BLaER1 treated with 17β-estradiol and CSF1 and Interleukin-3, amounts not matched to agents 10 nM and 100 nM (cell line): ENCODE results near the gene SOCS3.
A peak's percentile ranks its signal among the peaks of the same experiment; 100 is the strongest.

ENCODE experiments used
- H3K27ac ChIP-seq, 11 experiments: shearing (Covaris generic); formaldehyde crosslinking; 2 replicates each; pipeline ENCODE4 v1.8.1; 2022
- H3K27me3 ChIP-seq, 11 experiments: shearing (Covaris generic); formaldehyde crosslinking; 2 replicates each; pipeline ENCODE4 v1.8.1; 2022
- H3K36me3 ChIP-seq, 11 experiments: shearing (Covaris generic); formaldehyde crosslinking; 2 replicates each; pipeline ENCODE4 v1.8.1; 2022
- H3K4me1 ChIP-seq, 10 experiments: shearing (Covaris generic); formaldehyde crosslinking; 2 replicates each; pipeline ENCODE4 v1.8.1; 2022
- H3K4me2 ChIP-seq, 11 experiments: shearing (Covaris generic); formaldehyde crosslinking; 2 replicates each; pipeline ENCODE4 v1.8.1; 2022
- H3K4me3 ChIP-seq, 10 experiments: shearing (Covaris generic); formaldehyde crosslinking; 2 replicates each; pipeline ENCODE4 v1.8.1; 2022
- H3K9ac ChIP-seq, 11 experiments: shearing (Covaris generic); formaldehyde crosslinking; 2 replicates each; pipeline ENCODE4 v1.8.1; 2022
- H3K9me3 ChIP-seq, 11 experiments: shearing (Covaris generic); formaldehyde crosslinking; replicated peaks in 1 of 11; 2 replicates each; pipeline ENCODE4 v1.8.1; 2022
- H4K20me1 ChIP-seq, 11 experiments: shearing (Covaris generic); formaldehyde crosslinking; 2 replicates each; pipeline ENCODE4 v1.8.1; 2022
- Cebpa-rat ChIP-seq, 11 experiments: shearing (Covaris generic); IDR thresholded peaks; 2 replicates each; pipeline ENCODE4 v1.8.1; 2022

SOCS3 gene

GRCh38 chr17:78348055-78348770 is 11.7 kb downstream of the SOCS3 start:
- peak overlapping the region in 1 of 11 experiments; percentile 25; a peak in 2 of 22 replicates for H3K27ac ChIP-seq

GRCh38 chr17:78347453-78347852 is 12.4 kb downstream of the SOCS3 start:
- Histone ChIP-seq H3K4me2 (peak overlapping the region in 5 of 11 experiments; percentile 7 to 100 (median 39); a peak in 7 of 22 replicates), H3K27ac (no peak overlapping the region; a peak in 1 of 22 replicates), H4K20me1 (peaks cover 0 to under 1% (median 0%) of the 10 kb centered on the region in 11 experiments; a peak in 2 of 22 replicates), H3K36me3 (no peaks in the 10 kb centered on the region), H3K4me3 (no peak overlapping the region), H3K9ac (0 out of 22 replicates have a peak overlapping the region, but pooled peaks of 1 of the 11 experiments have one; percentile 9), H3K9me3 (peaks cover 0 to 8% (median 0%) of the 10 kb centered on the region in 11 experiments; a peak in 3 of 22 replicates), H3K27me3 (peaks cover 0 to 21% (median 17%) of the 10 kb centered on the region in 11 experiments; a peak in 18 of 22 replicates), H3K4me1 (peaks cover 47 to 99% (median 53%) of the 10 kb centered on the region in 10 experiments)
- no peak for TF ChIP-seq Cebpa-rat (IDR thresholded peaks at IDR 0.05)

More at GRCh38 chr17:78348055-78348770, 11.7 kb downstream of the SOCS3 start:
- Histone ChIP-seq H3K36me3 (no peaks in the 10 kb centered on the region), H4K20me1 (no peaks in the 10 kb centered on the region; a peak in 1 of 22 replicates), H3K4me3 (no peak overlapping the region), H3K4me1 (peaks cover 44 to 97% (median 51%) of the 10 kb centered on the region in 10 experiments), H3K27me3 (peaks cover 0 to 15% (median 11%) of the 10 kb centered on the region in 11 experiments; a peak in 18 of 22 replicates), H3K9me3 (peaks cover 0 to 8% (median 0%) of the 10 kb centered on the region in 11 experiments; a peak in 3 of 22 replicates), H3K4me2 (peak overlapping the region in 5 of 11 experiments; percentile 7 to 100 (median 39); a peak in 7 of 22 replicates), H3K9ac (peak overlapping the region in 1 of 11 experiments; percentile 9; a peak in 1 of 22 replicates)
- TF ChIP-seq Cebpa-rat (IDR thresholded peaks at IDR 0.05) = no peak

GRCh38 chr17:78346605-78347250 is 13.1 kb downstream of the SOCS3 start:
- Histone ChIP-seq H3K4me3 (no peak overlapping the region), H3K27me3 (peaks cover 0 to 28% (median 24%) of the 10 kb centered on the region in 11 experiments; a peak in 18 of 22 replicates), H3K4me2 (peak overlapping the region in 4 of 11 experiments; percentile 4 to 98 (median 26); a peak in 3 of 22 replicates), H3K4me1 (peaks cover 46 to 98% (median 52%) of the 10 kb centered on the region in 10 experiments), H3K9ac (no peak overlapping the region), H3K36me3 (no peaks in the 10 kb centered on the region), H3K27ac (no peak overlapping the region), H4K20me1 (peaks cover 0 to 6% (median 0%) of the 10 kb centered on the region in 11 experiments; a peak in 2 of 22 replicates), H3K9me3 (peaks cover 0 to 8% (median 0%) of the 10 kb centered on the region in 11 experiments; a peak in 3 of 22 replicates)
- TF ChIP-seq Cebpa-rat (IDR thresholded peaks at IDR 0.05) = no peak

- H4K20me1 ChIP-seq = peaks cover 0 to 10% (median 0%) of the 10 kb centered on the region in 11 experiments; a peak in 2 of 22 replicates
- no peaks in the 10 kb centered on the region for H3K36me3 ChIP-seq
- TF ChIP-seq Cebpa-rat (IDR thresholded peaks at IDR 0.05) = 0 out of 22 replicates have a peak, but pooled peaks of 1 of the 11 experiments have one; percentile 11
- H3K9me3 ChIP-seq = peaks cover 0 to 3% (median 0%) of the 10 kb centered on the region in 11 experiments; a peak in 3 of 22 replicates
- no peak overlapping the region for H3K27ac ChIP-seq
- H3K9ac ChIP-seq = no peak overlapping the region
- H3K4me3 ChIP-seq = no peak overlapping the region
- H3K27me3 ChIP-seq = peaks cover 0 to 36% (median 31%) of the 10 kb centered on the region in 11 experiments; a peak in 18 of 22 replicates
- H3K4me1 ChIP-seq = peaks cover 38 to 97% (median 50%) of the 10 kb centered on the region in 10 experiments
- H3K4me2 ChIP-seq = peak overlapping the region in 4 of 11 experiments; percentile 2 to 98 (median 71); a peak in 8 of 22 replicates
Measured at GRCh38 chr17:78345791-78346494, 13.9 kb downstream of the SOCS3 start.

GRCh38 chr17:78345172-78345571 is 14.7 kb downstream of the SOCS3 start:
- H3K27ac ChIP-seq = no peak overlapping the region
- no peaks in the 10 kb centered on the region for H3K9me3 ChIP-seq
- H3K4me2 ChIP-seq = peak overlapping the region in 4 of 11 experiments; percentile 2 to 98 (median 71); a peak in 8 of 22 replicates
- no peaks in the 10 kb centered on the region for H3K36me3 ChIP-seq
- peaks cover 30 to 97% (median 46%) of the 10 kb centered on the region in 10 experiments for H3K4me1 ChIP-seq
- H3K27me3 ChIP-seq = peaks cover 0 to 44% (median 39%) of the 10 kb centered on the region in 11 experiments; a peak in 18 of 22 replicates
- H3K4me3 ChIP-seq = no peak overlapping the region
- peaks cover 0 to 10% (median 0%) of the 10 kb centered on the region in 11 experiments; a peak in 2 of 22 replicates for H4K20me1 ChIP-seq
- no peak for TF ChIP-seq Cebpa-rat (IDR thresholded peaks at IDR 0.05)
- H3K9ac ChIP-seq = no peak overlapping the region

GRCh38 chr17:78344666-78345065 is 15.2 kb downstream of the SOCS3 start:
- TF ChIP-seq Cebpa-rat (IDR thresholded peaks at IDR 0.05) = no peak
- Histone ChIP-seq H3K9me3 (no peaks in the 10 kb centered on the region), H4K20me1 (peaks cover 0 to 10% (median 0%) of the 10 kb centered on the region in 11 experiments; a peak in 2 of 22 replicates), H3K4me1 (peaks cover 25 to 97% (median 44%) of the 10 kb centered on the region in 10 experiments), H3K27me3 (peaks cover 0 to 48% (median 44%) of the 10 kb centered on the region in 11 experiments; a peak in 18 of 22 replicates), H3K4me3 (no peak overlapping the region), H3K36me3 (no peaks in the 10 kb centered on the region), H3K4me2 (peak overlapping the region in 5 of 11 experiments; percentile 0 to 98 (median 92); a peak in 8 of 22 replicates), H3K27ac (no peak overlapping the region), H3K9ac (no peak overlapping the region)

GRCh38 chr17:78343543-78344201 is 16.2 kb downstream of the SOCS3 start:
- no peaks in the 10 kb centered on the region for H3K36me3 ChIP-seq
- peaks cover 0 to 49% (median 45%) of the 10 kb centered on the region in 11 experiments; a peak in 18 of 22 replicates for H3K27me3 ChIP-seq
- H3K27ac ChIP-seq = peak overlapping the region in 4 of 11 experiments; percentile 50 to 94 (median 88); a peak in 8 of 22 replicates
- H3K9me3 ChIP-seq = no peaks in the 10 kb centered on the region
- peaks cover 27 to 97% (median 47%) of the 10 kb centered on the region in 10 experiments for H3K4me1 ChIP-seq
- peak overlapping the region in 4 of 10 experiments; percentile 17 to 50 (median 28); a peak in 3 of 20 replicates for H3K4me3 ChIP-seq
- peak overlapping the region in 4 of 11 experiments; percentile 75 to 92 (median 85); a peak in 7 of 22 replicates for H3K9ac ChIP-seq
- TF ChIP-seq Cebpa-rat (IDR thresholded peaks at IDR 0.05) = no peak
- H4K20me1 ChIP-seq = peaks cover 0 to 10% (median 0%) of the 10 kb centered on the region in 11 experiments; a peak in 2 of 22 replicates
- H3K4me2 ChIP-seq = peak overlapping the region; percentile 81 to 99 (median 91)
